K562 (cell line): ENCODE results near the gene ADAM10. TPM values are rescaled to one million over a fixed set of nuclear protein-coding genes. Genes with fewer than 3 reads are reported as not detected.

ENCODE experiments used
- ATAC-seq: fragments of 200-7000 bp; cut with Tn5 transposase; 3 replicates; pipeline ENCODE4 v1.9.1; 2020; ENCODE audit warnings: moderate library complexity
- BruUV-seq: library from RNA; stranded (reverse); fragments of 400-500 nt; replicated peaks from 2 replicates; lab custom pipeline; 2021; lab: Mats Ljungman, UMichigan
- CTCF ChIA-PET: fragments of 300-600 bp; formaldehyde crosslinking; extraction: SDS; loops from one replicate; lab custom pipeline; 2021; ENCODE audit warnings: low intra/inter-chr PET ratio; lab: Yijun Ruan, JAX
- POLR2A ChIA-PET: fragments of 300-600, 350-650 bp; sonication (Branson Sonifier 250); formaldehyde crosslinking; extraction: SDS; loops from one replicate; lab custom pipeline; 2021; ENCODE audit warnings: antibody characterized with exemption, inconsistent platforms; lab: Yijun Ruan, JAX
- DNase-seq, 4 experiments: peaks; one replicate each; pipeline versions ENCODE4 v3.0.0 to v3.0.0-alpha.2; 2011 to 2018; ENCODE audit warnings: low spot score in 3 of 4, mixed read lengths in 3 of 4; ENCODE audit errors: extremely low read depth in 1 of 4
- FAIRE-seq: peaks from 2 replicates; lab custom pipeline; 2011; peaks lifted over from hg19 to GRCh38; lab: Jason Lieb, UNC
- H2AFZ ChIP-seq: 2 replicates; pipeline ENCODE4 v1.6.0; 2011; ENCODE audit warnings: low read depth, low read length, control low read depth, inconsistent platforms
- H3K27ac ChIP-seq: fragments of 200-600 bp; 3 replicates; pipeline ENCODE4 v1.8.0; 2011; ENCODE audit warnings: low read depth, mild to moderate bottlenecking, control low read depth, inconsistent platforms, low read length, moderate library complexity, mixed read lengths; ENCODE audit errors: extremely low read depth
- H3K27me3 ChIP-seq, 2 experiments: fragments of 300-600 bp in 1 of 2; 2 replicates in 1 of 2; 3 replicates in 1 of 2; pipeline versions ENCODE4 v1.6.0 to v1.8.0; 2011; ENCODE audit warnings: inconsistent platforms in 2 of 2, low read length in 2 of 2, mild to moderate bottlenecking in 1 of 2, mixed read lengths in 1 of 2, moderate library complexity in 1 of 2; ENCODE audit not compliant: control insufficient read depth in 2 of 2, insufficient read depth in 2 of 2
- H3K36me3 ChIP-seq: fragments of 300-600 bp; 3 replicates; pipeline ENCODE4 v1.8.0; 2011; ENCODE audit warnings: mild to moderate bottlenecking, low read length, inconsistent platforms; ENCODE audit not compliant: control insufficient read depth, insufficient read depth
- H3K4me1 ChIP-seq, 2 experiments: fragments of 200-600 bp in 1 of 2; replicated peaks in 1 of 2; 2 replicates in 1 of 2; 3 replicates in 1 of 2; pipeline versions ENCODE4 v1.5.1 to v1.8.0; 2011; ENCODE audit warnings: inconsistent platforms in 2 of 2, low read length in 2 of 2, mild to moderate bottlenecking in 1 of 2, mixed read lengths in 1 of 2, moderate library complexity in 1 of 2; ENCODE audit not compliant: control insufficient read depth in 2 of 2, insufficient read depth in 2 of 2
- H3K4me2 ChIP-seq: 2 replicates; pipeline ENCODE4 v1.6.1; 2011; ENCODE audit warnings: low read length, control low read depth, inconsistent platforms, mixed read lengths; ENCODE audit not compliant: insufficient read depth
- H3K4me3 ChIP-seq: fragments of 200-600 bp; sonication (generic), shearing (Covaris generic); 2 replicates; pipeline ENCODE4 v1.5.1; 2016; ENCODE audit warnings: control low read depth, inconsistent platforms
- H3K79me2 ChIP-seq: fragments of 200-600 bp; 3 replicates; pipeline ENCODE4 v1.8.0; 2011; ENCODE audit warnings: low read length, inconsistent platforms; ENCODE audit not compliant: control insufficient read depth, insufficient read depth
- H3K9ac ChIP-seq, 2 experiments: 2 replicates each; pipeline versions ENCODE4 v1.6.0 to v1.6.1; 2011; ENCODE audit warnings: low read depth in 2 of 2, low read length in 2 of 2, control low read depth in 1 of 2, inconsistent platforms in 1 of 2, mild to moderate bottlenecking in 1 of 2, mixed read lengths in 1 of 2; ENCODE audit not compliant: insufficient read depth in 1 of 2
- H3K9me1 ChIP-seq: one replicate; pipeline ENCODE4 v1.6.0; 2011; ENCODE audit warnings: inconsistent platforms, mild to moderate bottlenecking, low read length, moderate library complexity; ENCODE audit not compliant: control insufficient read depth, insufficient read depth
- H3K9me3 ChIP-seq: replicated peaks from 2 replicates; pipeline ENCODE4 v1.5.1; 2011; ENCODE audit warnings: low read depth, low read length, inconsistent platforms; ENCODE audit not compliant: control insufficient read depth, insufficient read depth
- H4K20me1 ChIP-seq: replicated peaks from 2 replicates; pipeline ENCODE4 v1.6.1; 2011; ENCODE audit warnings: low read length, inconsistent platforms, mixed read lengths; ENCODE audit not compliant: control insufficient read depth, insufficient read depth
- COPS2 ChIP-seq: fragments of 450-650 bp; conservative IDR thresholded peaks from 2 replicates; pipeline ENCODE4 v1.6.1; 2016; ENCODE audit warnings: mild to moderate bottlenecking, moderate library complexity
- CREB1 ChIP-seq, 2 experiments: sonication (generic) in 1 of 2; formaldehyde crosslinking in 1 of 2; IDR thresholded peaks; 2 replicates each; pipeline versions ENCODE4 v1.6.1 to v1.8.0; 2012 to 2022; ENCODE audit warnings: inconsistent platforms in 1 of 2, mild to moderate bottlenecking in 1 of 2, missing genetic modification reagents in 1 of 2, moderate library complexity in 1 of 2
- FOXA1 ChIP-seq: fragments of 450-650 bp; IDR thresholded peaks from 2 replicates; pipeline ENCODE4 v1.6.1; 2016; ENCODE audit warnings: mild to moderate bottlenecking, borderline replicate concordance
- ID3 ChIP-seq, 2 experiments: fragments of 250-450 bp in 1 of 2; fragments of 450-650 bp in 1 of 2; sonication (Bioruptor Pico) in 1 of 2; IDR thresholded peaks; 2 replicates each; pipeline versions ENCODE4 v1.6.1 to v1.8.0; 2016 to 2021; ENCODE audit warnings: mild to moderate bottlenecking in 2 of 2, moderate library complexity in 2 of 2, missing compliant biosample characterization in 1 of 2, missing genetic modification characterization in 1 of 2
- SP2 ChIP-seq: IDR thresholded peaks from 2 replicates; pipeline ENCODE4 v1.6.1; 2011; ENCODE audit warnings: mild to moderate bottlenecking, low read depth, low read length, moderate library complexity; ENCODE audit not compliant: poor library complexity, severe bottlenecking; ENCODE audit errors: extremely low read depth
- ZNF318 ChIP-seq, 2 experiments: fragments of 450-650 bp; IDR thresholded peaks; 2 replicates each; pipeline ENCODE4 v1.6.1; 2016; ENCODE audit warnings: mild to moderate bottlenecking in 2 of 2, borderline replicate concordance in 1 of 2, low read depth in 1 of 2, moderate library complexity in 1 of 2
- ZNF395 ChIP-seq: fragments of 200-800 bp; sonication (Bioruptor generic); IDR thresholded peaks from 2 replicates; pipeline ENCODE4 v1.6.1; 2017; ENCODE audit warnings: missing genetic modification characterization, missing compliant biosample characterization
- ZNF57 ChIP-seq: fragments of 450-650 bp; formaldehyde crosslinking; IDR thresholded peaks from 2 replicates; pipeline ENCODE4 v1.4.0; 2020; ENCODE audit warnings: mild to moderate bottlenecking, moderate library complexity
- ZNF699 ChIP-seq: fragments of 250-450 bp; sonication (Bioruptor Pico); IDR thresholded peaks from 2 replicates; pipeline ENCODE4 v1.8.0; 2021; ENCODE audit warnings: mild to moderate bottlenecking, moderate library complexity; ENCODE audit not compliant: insufficient replicate concordance
- WGBS: fragments of 100-300 bp; shearing (Covaris generic); methylation state at CpG from one replicate; pipeline ENCODE4 v1.1.6; 2016; ENCODE audit warnings: low coverage, mixed read lengths; ENCODE audit not compliant: insufficient coverage; ENCODE audit errors: missing lambda C conversion rate; 5-methylcytosine and 5-hydroxymethylcytosine counted together
- in situ Hi-C: fragments of 300-500 bp; cut with MboI; formaldehyde crosslinking; loops from 4 replicates; pipeline ENCODE4 v1.15.0; 2018; ENCODE audit warnings: inconsistent platforms, mixed read lengths
- intact Hi-C: fragments of 100-400 bp; cut with micrococcal nuclease; formaldehyde crosslinking; loops from 2 replicates; pipeline ENCODE4 v1.14.2; 2022
- polyA plus RNA-seq, 8 experiments: library from polyadenylated mRNA; depleted of rRNA in 4 of 8; stranded (reverse) in 5 of 8; unstranded in 3 of 8; fragments of >200 nt; fragmentation: Nextera tagmentation in 2 of 8; fragmentation: Illumina TruSeq in 1 of 8; extraction: Ambion mirVana in 2 of 8; extraction: Trizol in 1 of 8; gene quantifications; 2 replicates each; pipeline versions ENCODE4 v1.2.1 to v1.2.3, GENCODE V29; 2011 to 2014; ENCODE audit warnings: inconsistent platforms in 1 of 8, missing spikeins in 1 of 8
- total RNA-seq, 7 experiments: library from RNA; depleted of rRNA in 6 of 7; stranded (reverse); fragments of >200 nt in 6 of 7; fragmentation: Illumina TruSeq in 2 of 7; extraction: Trizol in 2 of 7; gene quantifications; 2 replicates each; pipeline versions ENCODE4 v1.2.1 to v1.2.3, GENCODE V29; 2011 to 2021; ENCODE audit warnings: low replicate concordance in 1 of 7

Gene ADAM10
- total and polyA plus RNA-seq, 9 of the 15 experiments (the other 6 are each of a cell fraction or from before 2014, with no cell fraction given): 11.9 to 152 (median 57.3) TPM

- no peak overlapping the region for H3K4me2 ChIP-seq
- ChIA-PET POLR2A (interaction anchor here (0.7 kb wide), 1 partner anchor 19 kb away, joined by 3 read pairs; no protein-coding TSS in a partner anchor), CTCF (no interaction called here)
- FAIRE-seq (no peak), DNase-seq (no peak), ATAC-seq (no peak)
- peaks cover 0 to 15% of the 10 kb centered on the region in 2 experiments; a peak in 4 of 5 replicates for H3K4me1 ChIP-seq
- no peaks in the 10 kb centered on the region for H3K36me3 ChIP-seq
- intact Hi-C loops (no loop called here), in situ Hi-C loops (no loop called here)
- no peaks in the 10 kb centered on the region for H4K20me1 ChIP-seq
- 80% methylated on average over 5 of the region's 6 CpGs for WGBS
- H3K9me1 ChIP-seq: no peaks in the 10 kb centered on the region
- no peak overlapping the region for H2AFZ ChIP-seq
- no peaks in the 10 kb centered on the region for H3K9me3 ChIP-seq
- BruUV-seq: no TSS peak
- H3K27me3 ChIP-seq: no peaks in the 10 kb centered on the region
- H3K79me2 ChIP-seq: no peaks in the 10 kb centered on the region
- H3K4me3 ChIP-seq: no peak overlapping the region
- no peak overlapping the region for H3K27ac ChIP-seq
- H3K9ac ChIP-seq: peak overlapping the region in 1 of 2 experiments; percentile 8; a peak in 1 of 4 replicates
- TF ChIP-seq ZNF57 (CRISPR knock-in tag) (no peak), ZNF318 (IDR thresholded peaks at IDR 0.05; ENCODE audit: borderline replicate concordance in 1 of 2, low read depth in 1 of 2) (no peak), ZNF699 (CRISPR knock-in tag) (no peak), ZNF395 (CRISPR knock-in tag) (no peak), CREB1 (IDR thresholded peaks at IDR 0.05) (no peak), CREB1 (CRISPR knock-in tag; IDR thresholded peaks at IDR 0.05) (no peak), FOXA1 (no peak), ID3 (CRISPR knock-in tag; IDR thresholded peaks at IDR 0.05) (no peak), ID3 (tag; IDR thresholded peaks at IDR 0.05) (no peak), SP2 (no peak), COPS2 (no peak)
Observed at GRCh38 chr15:58564981-58565380, 184.5 kb downstream of the ADAM10 start.
